ENCODE data around the gene SELENON. TPM values are rescaled to one million over a fixed set of nuclear protein-coding genes. Genes with fewer than 3 reads are reported as not detected.

Gene SELENON
- total and polyA plus RNA-seq, 2 of the 8 experiments (the other 6 are each of a cell fraction or from before 2014, with no cell fraction given) = 43.0 to 77.6 TPM

GRCh38 chr1:25779388-25779787 is 20.6 kb upstream of the SELENON start (continued):
- TF ChIP-seq CHD7 (IDR thresholded peaks at IDR 0.05; ENCODE audit: insufficient replicate concordance, low read length) = no peak
- TF ChIP-seq MAX (IDR thresholded peaks at IDR 0.05) = no peak
- TF ChIP-seq CBX5 (IDR thresholded peaks at IDR 0.05; ENCODE audit: low read depth, low read length) = no peak
- no peak for TF ChIP-seq KDM5A (IDR thresholded peaks at IDR 0.05; ENCODE audit: low read length)
- no peak for TF ChIP-seq POU5F1 (IDR thresholded peaks at IDR 0.05; ENCODE audit: low read depth, low read length)
- TF ChIP-seq SP4 (IDR thresholded peaks at IDR 0.05; ENCODE audit: low read length) = no peak
- TF ChIP-seq CREB1 (IDR thresholded peaks at IDR 0.05) = no peak
- TF ChIP-seq TCF12 (IDR thresholded peaks at IDR 0.05; ENCODE audit: low read depth, low read length) = no peak
- no peak for TF ChIP-seq MAFK (IDR thresholded peaks at IDR 0.05; ENCODE audit: low read depth, low read length)
- TF ChIP-seq GABPA (IDR thresholded peaks at IDR 0.05; ENCODE audit: borderline replicate concordance, insufficient read depth, low read length) = no peak
- no peak for TF ChIP-seq POLR2A (IDR thresholded peaks at IDR 0.05; ENCODE audit: control extremely low read depth in 1 of 2, low read depth in 2 of 2, low read length in 2 of 2)
- TF ChIP-seq RNF2 (IDR thresholded peaks at IDR 0.05; ENCODE audit: borderline replicate concordance, low read depth, low read length, missing control alignments, poor library complexity, severe bottlenecking) = no peak

Data from H1 (cell line).